ENCODE results near the gene USF2. TPM values are rescaled to one million over a fixed set of nuclear protein-coding genes. Genes with fewer than 3 reads are reported as not detected.
A peak's percentile ranks its signal among the peaks of the same experiment; 100 is the strongest.

Gene USF2
- total RNA-seq, result 314 and 318 TPM in 2 replicates
- total RNA-seq (2013), result 129 TPM
- polyA plus RNA-seq, result 357 and 377 TPM in 2 replicates
- polyA minus RNA-seq, result 185 and 308 TPM in 2 replicates

DNA sequence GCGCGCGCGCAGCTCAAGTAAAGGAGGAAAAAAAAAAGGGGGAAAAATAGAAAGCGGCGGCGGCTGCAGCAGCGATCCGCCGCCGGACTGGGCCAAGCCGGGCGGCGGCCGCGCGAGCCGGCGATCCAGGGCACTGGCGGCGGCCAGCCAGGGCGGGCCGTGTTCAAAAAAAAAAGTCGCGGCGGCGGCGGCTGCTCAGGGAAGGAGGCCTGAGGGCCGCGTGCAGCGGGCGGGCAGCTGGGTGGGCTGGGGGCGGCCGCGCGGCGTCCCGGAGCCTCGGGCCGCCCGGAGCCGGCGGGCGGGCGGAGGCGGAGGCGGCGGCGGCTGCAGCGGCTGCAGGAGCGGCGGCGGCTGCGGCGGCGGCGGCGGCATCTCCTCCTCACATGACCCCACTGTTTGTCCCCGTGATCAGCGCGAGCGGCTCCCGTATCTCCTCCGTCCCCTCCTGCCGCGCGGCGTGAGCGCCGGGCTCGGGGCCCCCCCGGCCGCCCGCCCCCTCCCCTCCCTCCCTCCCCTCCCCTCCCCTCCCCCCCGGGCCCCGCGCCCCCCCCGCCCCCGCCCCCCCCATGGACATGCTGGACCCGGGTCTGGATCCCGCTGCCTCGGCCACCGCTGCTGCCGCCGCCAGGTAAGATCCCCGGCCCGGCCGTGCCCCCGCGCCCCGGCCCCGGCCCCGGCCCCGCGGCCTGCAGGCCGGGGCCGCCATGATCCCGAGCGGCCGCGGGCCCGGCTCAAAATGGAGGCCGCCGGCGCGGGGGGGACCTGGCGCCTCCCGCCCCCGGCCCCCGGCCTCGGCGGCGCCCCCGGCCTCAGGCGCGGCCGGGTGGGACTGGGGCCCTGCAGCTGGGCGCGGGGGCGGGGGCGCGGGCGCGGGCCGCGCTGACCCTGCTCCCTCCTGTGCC lies at the start of gene USF2:
USF2 (plus strand) TSS at position 427 of the 902 bp plus-strand sequence; CDS start at position 567, 140 bp downstream.
- Histone ChIP-seq H3K27me3 (replicated peaks in 1 of 4; ENCODE audit: control extremely low read depth in 1 of 4, control insufficient read depth in 3 of 4, insufficient read depth in 4 of 4, low read length in 3 of 4) (no peaks in the 10 kb centered on the region), H4K20me1 (ENCODE audit: control insufficient read depth, insufficient read depth, low read length, poor library complexity, severe bottlenecking) (peaks cover 48% of the 10 kb centered on the region), H3K4me1 (ENCODE audit: control insufficient read depth in 2 of 2, insufficient read depth in 2 of 2, low read length in 2 of 2) (peaks cover 47 to 64% of the 10 kb centered on the region in 2 donors), H3K27ac (ENCODE audit: low read length in 2 of 2) (peak within 1 kb of the TSS; percentile 65 to 88), H3K36me3 (replicated peaks in 1 of 2; ENCODE audit: control extremely low read depth in 1 of 2, control insufficient read depth in 1 of 2, extremely low read depth in 1 of 2, insufficient read depth in 2 of 2, low read length in 1 of 2) (peaks cover 0 to 37% of the 10 kb centered on the region in 2 experiments), H3K4me3 (ENCODE audit: control extremely low read depth in 1 of 5, extremely low read depth in 1 of 5, insufficient read depth in 1 of 5, low read depth in 2 of 5, low read length in 4 of 5) (peak within 1 kb of the TSS; percentile 68 to 97 (median 77)), H3K9me3 (ENCODE audit: control extremely low read depth in 1 of 3, control insufficient read depth in 2 of 3, insufficient read depth in 1 of 3, low read length in 2 of 3) (no peaks in the 10 kb centered on the region), H3K4me2 (replicated peaks; ENCODE audit: low read depth, low read length, poor library complexity, severe bottlenecking) (peak within 1 kb of the TSS; percentile 95), H3K79me2 (ENCODE audit: control insufficient read depth, insufficient read depth, low read length) (peaks cover 47% of the 10 kb centered on the region), H2AFZ (ENCODE audit: insufficient read depth, low read depth, low read length, poor library complexity, severe bottlenecking) (peak within 1 kb of the TSS; percentile 80), H3K9ac (ENCODE audit: low read length) (peak within 1 kb of the TSS; percentile 91)
- Mint-ChIP-seq H3K4me1 (peaks cover 65% of the 10 kb centered on the region), H3K27me3 (no peaks in the 10 kb centered on the region), H3K4me3 (peak within 1 kb of the TSS; percentile 91), H3K27ac (peak within 1 kb of the TSS; percentile 95), H3K9me3 (ENCODE audit: insufficient read depth) (no peaks in the 10 kb centered on the region)
- peak; percentile 89 for DNase-seq
- ATAC-seq (ENCODE audit: low read depth), result peak; percentile 26
- POLR2A ChIA-PET, result interaction anchor here (0.7 to 1.6 kb wide), 8 partner anchors 12 to 200 kb away, joined by 3 to 4 read pairs (median 4); no protein-coding TSS in a partner anchor
- intact Hi-C loops (cut with micrococcal nuclease), result loop anchor here (1.0 to 5.0 kb wide), 7 partner anchors 20 to 201 kb away; partner anchors contain the start of gene FFAR1
- CTCF ChIA-PET, result interaction anchor here (0.7 to 2.0 kb wide), 17 partner anchors 12 to 226 kb away, joined by 3 to 11 read pairs (median 3); partner anchors contain the start of genes FFAR1, FXYD5 and FXYD7
- under 1% methylated on average over 104 of the region's 126 CpGs for WGBS (ENCODE audit: insufficient coverage)
- no peak for TF ChIP-seq EZH2 (IDR thresholded peaks at IDR 0.05; ENCODE audit: borderline replicate concordance, insufficient read depth, low read depth, low read length, poor library complexity, severe bottlenecking)
- no peak for TF ChIP-seq CTCF (IDR thresholded peaks at IDR 0.05)

Measured in B cell (primary cell).